Right renal pelvis (tissue), 4 donors: ENCODE measurements around the gene PCDHB5. TPM values are rescaled to one million over a fixed set of nuclear protein-coding genes. Genes with fewer than 3 reads are reported as not detected.
"Not testable (repeated sequence)": the region's sequence is repeated elsewhere in the genome, so short reads cannot be mapped to it uniquely, and the experiment has no call there.

Source experiments
- DNase-seq, 4 donors: peaks; one replicate each; pipeline ENCODE4 v3.0.0-alpha.2; 2013; ENCODE audit warnings: low read depth in 4 of 4, low spot score in 3 of 4, missing footprints in 1 of 4
- polyA plus RNA-seq, 4 donors: library from polyadenylated mRNA; unstranded; fragments of 120-200 nt; gene quantifications; one replicate each; pipeline ENCODE4 v1.2.1, GENCODE V29; 2013; ENCODE audit not compliant: insufficient read length in 4 of 4

Gene PCDHB5
- 1 to 10 TPM; 7.0 to 9.9 (median 8.2) TPM for polyA plus RNA-seq

DNA sequence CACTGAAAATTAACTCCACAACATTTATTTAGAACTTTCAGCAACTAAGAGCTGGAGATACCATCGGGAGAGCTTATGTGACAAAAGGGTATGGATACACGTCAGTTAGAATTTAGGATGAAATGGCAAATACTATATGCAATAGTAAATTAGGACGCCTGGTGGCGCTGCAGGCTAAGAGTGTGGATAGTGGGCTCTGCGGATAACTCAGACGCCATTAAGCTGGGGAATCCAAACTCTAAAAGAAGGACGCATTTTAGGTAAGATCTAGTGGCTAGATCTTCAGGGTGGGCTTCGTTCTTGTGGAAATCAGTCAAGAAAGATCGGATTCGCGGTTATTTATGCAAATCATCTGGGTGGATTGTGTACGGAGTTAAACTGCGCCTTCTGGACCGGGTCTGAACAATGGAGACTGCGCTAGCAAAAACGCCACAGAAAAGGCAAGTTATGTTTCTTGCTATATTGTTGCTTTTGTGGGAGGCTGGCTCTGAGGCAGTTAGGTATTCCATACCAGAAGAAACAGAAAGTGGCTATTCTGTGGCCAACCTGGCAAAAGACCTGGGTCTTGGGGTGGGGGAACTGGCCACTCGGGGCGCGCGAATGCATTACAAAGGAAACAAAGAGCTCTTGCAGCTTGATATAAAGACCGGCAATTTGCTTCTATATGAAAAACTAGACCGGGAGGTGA is at the start of gene PCDHB5:
TSS of gene PCDHB5 (plus strand) at position 177 of the 688 bp plus-strand sequence. CDS start at position 406, 229 bp downstream.
- no peak for DNase-seq

DNA sequence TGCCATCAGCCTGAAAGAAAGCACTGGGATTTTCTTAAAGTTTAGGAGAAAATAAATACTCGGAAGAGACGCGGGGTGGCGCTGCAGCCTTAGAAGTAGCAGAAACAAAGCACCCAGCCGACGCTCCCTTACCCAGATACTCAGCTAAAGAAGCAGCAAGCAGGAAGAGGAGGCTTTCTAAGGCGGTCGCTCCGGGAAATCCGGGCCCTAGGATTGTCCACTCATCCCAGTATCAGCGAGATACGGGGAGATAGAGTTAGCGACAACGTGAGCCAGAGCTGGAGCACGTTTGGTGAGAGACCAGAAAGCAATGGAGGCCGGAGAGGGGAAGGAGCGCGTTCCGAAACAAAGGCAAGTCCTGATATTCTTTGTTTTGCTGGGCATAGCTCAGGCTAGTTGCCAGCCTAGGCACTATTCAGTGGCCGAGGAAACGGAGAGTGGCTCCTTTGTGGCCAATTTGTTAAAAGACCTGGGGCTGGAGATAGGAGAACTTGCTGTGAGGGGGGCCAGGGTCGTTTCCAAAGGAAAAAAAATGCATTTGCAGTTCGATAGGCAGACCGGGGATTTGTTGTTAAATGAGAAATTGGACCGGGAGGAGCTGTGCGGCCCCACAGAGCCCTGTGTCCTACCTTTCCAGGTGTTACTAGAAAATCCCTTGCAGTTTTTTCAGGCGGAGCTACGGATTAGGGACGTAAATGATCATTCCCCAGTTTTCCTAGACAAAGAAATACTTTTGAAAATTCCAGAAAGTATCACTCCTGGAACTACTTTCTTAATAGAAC is 40.3 kb upstream of the PCDHB5 start, which contains the start of gene PCDHB2:
TSS of gene PCDHB2 (plus strand) at position 135 of the 782 bp plus-strand sequence. CDS start at position 311, 176 bp downstream.
- no peak for DNase-seq

DNA sequence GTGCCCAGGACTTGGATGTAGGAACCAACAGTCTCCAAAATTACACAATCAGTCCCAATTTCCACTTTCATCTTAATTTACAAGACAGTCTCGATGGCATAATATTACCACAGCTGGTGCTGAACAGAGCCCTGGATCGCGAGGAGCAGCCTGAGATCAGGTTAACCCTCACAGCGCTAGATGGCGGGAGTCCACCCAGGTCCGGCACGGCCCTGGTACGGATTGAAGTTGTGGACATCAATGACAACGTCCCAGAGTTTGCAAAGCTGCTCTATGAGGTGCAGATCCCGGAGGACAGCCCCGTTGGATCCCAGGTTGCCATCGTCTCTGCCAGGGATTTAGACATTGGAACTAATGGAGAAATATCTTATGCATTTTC is 39.8 kb upstream of the PCDHB5 start:
- DNase-seq: no peak

DNA sequence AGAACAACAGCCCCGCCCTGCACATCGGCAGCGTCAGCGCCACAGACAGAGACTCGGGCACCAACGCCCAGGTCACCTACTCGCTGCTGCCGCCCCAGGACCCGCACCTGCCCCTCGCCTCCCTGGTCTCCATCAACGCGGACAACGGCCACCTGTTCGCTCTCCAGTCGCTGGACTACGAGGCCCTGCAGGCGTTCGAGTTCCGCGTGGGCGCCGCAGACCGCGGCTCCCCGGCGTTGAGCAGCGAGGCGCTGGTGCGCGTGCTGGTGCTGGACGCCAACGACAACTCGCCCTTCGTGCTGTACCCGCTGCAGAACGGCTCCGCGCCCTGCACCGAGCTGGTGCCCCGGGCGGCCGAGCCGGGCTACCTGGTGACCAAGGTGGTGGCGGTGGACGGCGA is 38.8 kb upstream of the PCDHB5 start:
- not testable (repeated sequence) for DNase-seq

DNA sequence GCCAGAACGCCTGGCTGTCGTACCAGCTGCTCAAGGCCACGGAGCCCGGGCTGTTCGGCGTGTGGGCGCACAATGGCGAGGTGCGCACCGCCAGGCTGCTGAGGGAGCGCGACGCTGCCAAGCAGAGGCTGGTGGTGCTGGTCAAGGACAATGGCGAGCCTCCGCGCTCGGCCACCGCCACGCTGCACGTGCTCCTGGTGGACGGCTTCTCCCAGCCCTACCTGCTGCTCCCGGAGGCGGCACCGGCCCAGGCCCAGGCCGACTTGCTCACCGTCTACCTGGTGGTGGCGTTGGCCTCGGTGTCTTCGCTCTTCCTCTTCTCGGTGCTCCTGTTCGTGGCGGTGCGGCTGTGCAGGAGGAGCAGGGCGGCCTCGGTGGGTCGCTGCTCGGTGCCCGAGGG is 38.4 kb upstream of the PCDHB5 start:
- not testable (repeated sequence) for DNase-seq

DNA sequence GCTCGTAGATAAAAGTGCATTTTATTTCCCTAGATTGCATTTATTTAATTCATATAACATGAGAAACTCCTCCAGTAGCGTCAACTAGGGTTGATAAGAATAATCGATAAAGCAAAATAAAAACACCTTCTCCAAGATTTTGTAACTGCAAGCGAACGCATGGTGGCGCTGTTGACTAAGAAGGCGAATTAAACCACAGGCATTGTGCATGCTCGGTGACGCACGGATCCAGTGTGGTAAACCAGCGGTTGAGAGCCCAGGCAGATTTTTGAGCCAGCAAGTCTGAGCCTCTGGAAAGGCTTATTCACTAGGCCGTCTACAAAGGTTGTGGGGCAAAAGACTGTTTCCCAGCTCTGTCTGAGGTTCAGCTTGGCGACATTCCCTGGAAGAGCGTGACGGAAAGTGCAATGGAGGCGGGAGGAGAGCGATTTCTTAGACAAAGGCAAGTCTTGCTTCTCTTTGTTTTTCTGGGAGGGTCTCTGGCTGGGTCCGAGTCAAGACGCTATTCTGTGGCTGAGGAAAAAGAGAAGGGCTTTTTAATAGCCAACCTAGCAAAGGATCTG is 34.7 kb upstream of the PCDHB5 start, which contains the start of gene PCDHB3:
TSS of gene PCDHB3 (plus strand) at position 231 of the 563 bp plus-strand sequence. CDS start at position 408, 177 bp downstream.
- DNase-seq: no peak

DNA sequence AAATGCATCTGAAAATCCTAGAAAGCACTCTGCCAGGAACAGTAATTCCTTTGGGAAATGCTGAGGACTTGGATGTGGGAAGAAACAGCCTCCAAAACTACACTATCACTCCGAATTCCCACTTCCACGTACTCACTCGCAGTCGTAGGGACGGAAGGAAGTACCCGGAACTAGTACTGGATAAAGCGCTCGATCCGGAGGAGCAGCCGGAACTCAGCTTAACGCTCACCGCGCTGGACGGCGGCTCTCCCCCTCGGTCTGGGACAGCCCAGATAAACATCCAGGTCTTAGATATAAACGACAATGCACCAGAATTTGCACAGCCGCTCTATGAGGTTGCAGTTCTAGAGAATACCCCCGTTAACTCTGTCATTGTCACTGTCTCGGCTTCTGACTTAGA is 33.9 kb upstream of the PCDHB5 start:
- DNase-seq: no peak

DNA sequence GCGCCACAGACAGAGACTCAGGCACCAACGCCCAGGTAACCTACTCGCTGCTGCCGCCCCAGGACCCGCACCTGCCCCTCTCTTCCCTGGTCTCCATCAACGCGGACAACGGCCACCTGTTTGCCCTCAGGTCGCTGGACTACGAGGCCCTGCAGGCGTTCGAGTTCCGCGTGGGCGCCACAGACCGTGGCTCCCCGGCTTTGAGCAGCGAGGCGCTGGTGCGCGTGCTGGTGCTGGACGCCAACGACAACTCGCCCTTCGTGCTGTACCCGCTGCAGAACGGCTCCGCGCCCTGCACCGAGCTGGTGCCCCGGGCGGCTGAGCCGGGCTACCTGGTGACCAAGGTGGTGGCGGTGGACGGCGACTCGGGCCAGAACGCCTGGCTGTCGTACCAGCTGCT is 32.9 kb upstream of the PCDHB5 start:
- not testable (repeated sequence) for DNase-seq

DNA sequence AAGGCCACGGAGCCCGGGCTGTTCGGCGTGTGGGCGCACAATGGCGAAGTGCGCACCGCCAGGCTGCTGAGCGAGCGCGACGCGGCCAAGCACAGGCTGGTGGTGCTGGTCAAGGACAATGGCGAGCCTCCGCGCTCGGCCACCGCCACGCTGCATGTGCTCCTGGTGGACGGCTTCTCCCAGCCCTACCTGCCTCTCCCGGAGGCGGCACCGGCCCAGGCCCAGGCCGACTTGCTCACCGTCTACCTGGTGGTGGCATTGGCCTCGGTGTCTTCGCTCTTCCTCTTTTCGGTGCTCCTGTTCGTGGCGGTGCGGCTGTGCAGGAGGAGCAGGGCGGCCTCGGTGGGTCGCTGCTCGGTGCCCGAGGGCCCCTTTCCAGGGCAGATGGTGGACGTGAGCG is 32.5 kb upstream of the PCDHB5 start:
- DNase-seq: not testable (repeated sequence)

DNA sequence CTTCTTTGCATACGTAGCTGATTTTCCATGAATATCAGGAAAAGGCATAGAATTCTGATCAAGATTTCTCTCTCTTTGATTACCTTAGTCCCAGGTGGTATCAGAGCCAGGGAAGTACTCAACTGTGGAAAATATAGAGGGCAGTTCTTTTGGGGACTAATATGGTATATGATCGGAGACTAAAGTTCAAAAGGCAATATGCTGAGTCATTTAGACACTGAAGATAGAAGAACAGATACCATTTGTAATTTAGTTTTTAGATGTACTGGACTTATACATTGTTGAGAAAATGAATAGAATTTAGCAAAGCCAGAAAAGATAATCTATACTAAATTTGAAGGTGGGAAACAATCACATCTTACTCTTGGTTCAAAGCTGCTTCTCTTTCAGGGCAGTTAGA is 29.7 kb upstream of the PCDHB5 start:
- no peak for DNase-seq

DNA sequence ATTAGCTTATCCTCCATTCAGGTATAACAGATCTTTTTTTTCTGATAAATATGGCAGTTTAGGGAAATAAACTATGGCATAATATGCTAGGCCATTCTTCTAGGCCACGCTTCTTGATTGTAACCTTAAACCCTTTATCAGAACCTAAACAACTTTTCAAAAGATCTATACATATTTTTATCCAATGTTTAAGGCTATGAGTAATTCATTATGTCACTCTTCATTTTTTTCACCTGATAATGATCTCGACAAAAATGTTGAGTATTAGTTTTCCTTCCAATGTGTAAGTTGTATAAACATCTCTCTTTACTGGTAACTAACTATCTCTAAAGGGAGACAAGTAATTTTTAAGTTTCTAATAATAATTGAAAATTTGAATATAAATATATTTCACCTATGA is 15.8 kb upstream of the PCDHB5 start:
- no peak for DNase-seq

DNA sequence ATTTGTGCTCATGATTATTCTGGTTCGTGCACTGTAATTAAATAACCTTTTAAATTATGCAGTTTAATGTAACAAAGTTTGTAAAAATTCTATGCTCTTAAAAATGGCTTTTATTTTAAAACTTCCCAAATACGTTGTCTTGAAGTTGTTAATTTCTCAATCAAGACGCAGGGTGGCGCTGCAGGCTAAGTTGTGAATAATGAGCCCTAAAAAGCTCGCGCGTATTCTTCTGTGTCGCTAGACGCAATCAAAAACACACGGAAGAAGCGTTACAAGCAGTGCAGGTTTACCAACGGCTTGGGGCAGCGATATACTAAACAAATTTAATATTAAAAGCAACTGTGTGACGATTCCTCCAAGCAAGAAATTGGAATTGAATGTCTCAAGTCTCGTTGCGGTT is 13.4 kb upstream of the PCDHB5 start, which contains the start of gene PCDHB4:
TSS of gene PCDHB4 (plus strand) at position 256 of the 400 bp plus-strand sequence. CDS start 181 bp downstream, outside the sequence.
- no peak for DNase-seq

DNA sequence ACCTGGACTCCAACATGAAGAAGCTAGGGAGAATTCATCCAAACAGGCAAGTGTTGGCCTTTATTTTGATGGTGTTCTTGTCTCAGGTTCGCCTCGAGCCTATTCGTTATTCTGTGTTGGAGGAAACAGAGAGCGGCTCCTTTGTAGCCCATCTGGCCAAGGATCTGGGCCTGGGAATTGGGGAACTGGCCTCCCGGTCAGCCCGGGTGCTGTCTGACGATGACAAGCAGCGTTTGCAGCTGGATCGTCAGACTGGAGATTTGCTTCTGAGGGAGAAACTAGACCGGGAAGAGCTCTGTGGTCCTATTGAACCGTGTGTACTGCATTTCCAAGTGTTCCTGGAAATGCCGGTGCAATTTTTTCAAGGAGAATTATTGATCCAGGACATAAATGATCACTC is 13.0 kb upstream of the PCDHB5 start:
- no peak for DNase-seq

DNA sequence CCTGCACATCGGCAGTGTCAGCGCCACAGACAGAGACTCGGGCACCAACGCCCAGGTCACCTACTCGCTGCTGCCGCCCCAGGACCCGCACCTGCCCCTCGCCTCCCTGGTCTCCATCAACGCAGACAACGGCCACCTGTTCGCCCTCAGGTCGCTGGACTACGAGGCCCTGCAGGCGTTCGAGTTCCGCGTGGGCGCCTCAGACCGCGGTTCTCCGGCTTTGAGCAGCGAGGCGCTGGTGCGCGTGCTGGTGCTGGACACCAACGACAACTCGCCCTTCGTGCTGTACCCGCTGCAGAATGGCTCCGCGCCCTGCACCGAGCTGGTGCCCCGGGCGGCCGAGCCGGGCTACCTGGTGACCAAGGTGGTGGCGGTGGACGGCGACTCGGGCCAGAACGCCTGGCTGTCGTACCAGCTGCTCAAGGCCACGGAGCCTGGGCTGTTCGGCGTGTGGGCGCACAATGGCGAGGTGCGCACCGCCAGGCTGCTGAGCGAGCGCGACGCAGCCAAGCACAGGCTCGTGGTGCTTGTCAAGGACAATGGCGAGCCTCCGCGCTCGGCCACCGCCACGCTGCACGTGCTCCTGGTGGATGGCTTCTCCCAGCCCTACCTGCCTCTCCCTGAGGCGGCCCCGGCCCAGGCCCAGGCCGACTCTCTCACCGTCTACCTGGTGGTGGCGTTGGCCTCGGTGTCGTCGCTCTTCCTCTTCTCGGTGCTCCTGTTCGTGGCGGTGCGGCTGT is 11.4 kb upstream of the PCDHB5 start:
- not testable (repeated sequence) for DNase-seq

DNA sequence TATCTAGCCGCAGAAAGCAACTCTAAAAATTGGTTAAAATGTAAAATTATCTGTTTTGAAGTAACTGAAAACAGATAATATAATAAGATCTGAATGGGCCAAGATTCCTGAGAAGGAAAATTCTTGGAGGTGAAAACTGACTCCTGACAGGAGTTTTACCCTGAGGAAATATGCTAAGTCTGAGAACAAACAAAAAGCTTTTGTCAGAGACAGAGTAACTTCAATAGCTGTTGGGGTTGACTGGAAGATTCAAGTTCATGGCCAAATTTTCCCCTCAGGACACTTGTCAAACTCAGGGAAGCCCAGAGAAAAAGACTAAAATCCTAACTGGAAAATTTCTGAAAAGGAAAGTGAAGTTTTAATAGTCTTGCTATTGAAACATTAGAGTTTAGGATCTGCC is 7.7 kb upstream of the PCDHB5 start:
- DNase-seq: no peak

DNA sequence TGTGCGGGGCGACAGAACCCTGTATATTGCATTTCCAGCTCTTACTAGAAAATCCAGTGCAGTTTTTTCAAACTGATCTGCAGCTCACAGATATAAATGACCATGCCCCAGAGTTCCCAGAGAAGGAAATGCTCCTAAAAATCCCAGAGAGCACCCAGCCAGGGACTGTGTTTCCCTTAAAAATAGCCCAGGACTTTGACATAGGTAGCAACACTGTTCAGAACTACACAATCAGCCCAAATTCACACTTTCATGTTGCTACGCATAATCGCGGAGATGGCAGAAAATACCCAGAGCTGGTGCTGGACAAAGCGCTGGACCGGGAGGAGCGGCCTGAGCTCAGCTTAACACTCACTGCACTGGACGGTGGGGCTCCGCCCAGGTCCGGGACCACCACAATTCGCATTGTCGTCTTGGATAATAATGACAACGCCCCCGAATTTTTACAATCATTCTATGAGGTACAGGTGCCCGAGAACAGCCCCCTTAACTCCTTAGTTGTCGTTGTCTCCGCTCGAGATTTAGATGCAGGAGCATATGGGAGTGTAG is 786 bp downstream of the PCDHB5 start:
- DNase-seq: no peak

DNA sequence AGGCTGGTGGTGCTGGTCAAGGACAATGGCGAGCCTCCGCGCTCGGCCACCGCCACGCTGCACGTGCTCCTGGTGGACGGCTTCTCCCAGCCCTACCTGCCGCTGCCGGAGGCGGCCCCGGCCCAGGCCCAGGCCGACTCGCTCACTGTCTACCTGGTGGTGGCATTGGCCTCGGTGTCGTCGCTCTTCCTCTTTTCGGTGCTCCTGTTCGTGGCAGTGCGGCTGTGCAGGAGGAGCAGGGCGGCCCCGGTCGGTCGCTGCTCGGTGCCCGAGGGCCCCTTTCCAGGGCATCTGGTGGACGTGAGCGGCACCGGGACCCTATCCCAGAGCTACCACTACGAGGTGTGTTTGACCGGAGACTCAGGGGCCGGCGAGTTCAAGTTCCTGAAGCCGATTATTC is 2.3 kb downstream of the PCDHB5 start:
- not testable (repeated sequence) for DNase-seq

DNA sequence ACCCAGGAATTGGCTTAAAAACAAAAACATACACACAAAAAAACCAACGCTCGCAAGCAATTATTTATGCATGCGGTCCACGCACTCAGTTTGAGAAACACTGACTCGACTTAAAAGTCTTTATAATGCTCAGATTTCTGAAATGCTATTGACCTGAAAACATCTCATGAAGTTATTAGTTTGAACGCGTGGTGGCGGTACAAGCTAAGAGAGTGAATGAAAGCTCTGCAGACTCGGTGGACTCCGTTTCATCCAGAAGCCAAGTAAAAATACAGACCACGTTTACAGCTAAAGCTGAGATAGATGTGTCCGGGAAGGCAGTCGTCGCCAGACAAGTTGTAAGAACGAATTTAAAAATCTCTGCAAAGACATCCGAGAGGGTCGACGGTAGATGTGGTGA is 14.8 kb downstream of the PCDHB5 start, which contains the start of gene PCDHB6:
TSS of gene PCDHB6 (plus strand) at position 246 of the 400 bp plus-strand sequence. CDS start 201 bp downstream, outside the sequence.
- peak in 1 of 4 donors; percentile 5 for DNase-seq

DNA sequence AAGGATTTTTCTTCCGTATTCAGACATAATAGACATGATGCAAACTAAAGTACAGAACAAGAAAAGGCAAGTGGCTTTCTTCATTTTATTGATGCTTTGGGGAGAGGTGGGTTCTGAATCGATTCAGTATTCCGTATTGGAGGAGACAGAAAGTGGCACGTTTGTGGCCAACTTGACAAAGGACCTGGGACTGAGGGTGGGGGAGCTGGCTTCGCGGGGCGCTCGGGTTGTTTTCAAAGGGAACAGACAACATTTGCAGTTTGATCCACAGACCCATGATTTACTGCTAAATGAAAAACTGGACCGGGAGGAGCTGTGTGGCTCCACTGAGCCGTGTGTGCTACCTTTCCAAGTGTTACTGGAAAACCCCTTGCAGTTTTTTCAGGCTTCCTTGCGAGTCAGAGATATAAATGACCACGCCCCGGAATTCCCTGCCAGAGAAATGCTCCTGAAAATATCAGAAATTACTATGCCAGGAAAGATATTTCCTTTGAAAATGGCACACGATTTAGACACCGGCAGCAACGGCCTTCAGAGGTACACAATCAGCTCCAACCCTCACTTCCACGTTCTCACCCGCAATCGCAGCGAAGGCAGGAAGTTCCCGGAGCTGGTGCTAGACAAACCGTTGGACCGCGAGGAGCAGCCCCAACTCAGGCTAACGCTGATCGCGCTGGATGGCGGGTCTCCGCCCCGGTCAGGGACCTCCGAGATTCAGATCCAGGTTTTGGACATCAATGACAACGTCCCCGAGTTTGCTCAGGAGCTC is 15.4 kb downstream of the PCDHB5 start:
- no peak for DNase-seq
